Epithelial cell of esophagus (primary cell): Measurements from ENCODE around the gene ZBED1.

Source experiments
- DNase-seq: peaks from one replicate; pipeline ENCODE4 v3.0.0; 2010; ENCODE audit warnings: low read depth
- H3K4me3 ChIP-seq: 2 replicates; pipeline ENCODE4 v1.5.1; 2011; ENCODE audit warnings: mild to moderate bottlenecking, low read length, control low read depth
- CTCF ChIP-seq: IDR thresholded peaks from 2 replicates; pipeline ENCODE4 v1.5.1; 2011; ENCODE audit warnings: low read depth, mild to moderate bottlenecking, low read length, control low read depth, inconsistent platforms; ENCODE audit not compliant: insufficient read depth; ENCODE audit errors: missing control alignments

The ZBED1 gene

GRCh38 chrX:2502120-2502667, 1.4 kb upstream of the ZBED1 start:
- no peak for DNase-seq
- no peak for TF ChIP-seq CTCF
- H3K4me3 ChIP-seq, result no peak overlapping the region

DNA sequence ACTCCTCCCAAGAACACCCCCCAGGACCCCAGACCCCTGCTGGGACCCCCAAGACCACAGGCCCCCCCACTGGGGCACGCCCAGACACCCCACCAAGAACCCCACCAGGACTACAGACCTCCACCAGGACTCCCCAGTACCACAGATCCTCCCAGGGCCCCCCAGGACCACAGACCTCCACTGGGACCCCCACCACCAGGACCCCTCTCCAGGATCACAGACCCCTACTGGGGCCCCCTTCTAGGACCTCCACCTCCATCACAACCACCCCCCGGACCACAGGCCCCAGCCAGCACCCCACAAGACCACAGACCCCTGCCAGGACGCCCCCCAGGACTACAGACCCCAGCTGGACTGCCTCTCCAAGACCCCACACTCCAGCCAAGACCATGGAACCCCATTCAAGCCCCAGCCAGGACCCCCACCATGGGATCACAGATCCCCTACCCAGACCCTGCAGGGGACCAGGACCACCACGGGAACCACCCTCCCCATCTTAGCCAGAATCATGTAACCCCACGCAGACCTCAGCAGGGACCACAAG, 855 bp upstream of the ZBED1 start:
- TF ChIP-seq CTCF, result no peak
- no peak overlapping the region for H3K4me3 ChIP-seq
- no peak for DNase-seq

DNA sequence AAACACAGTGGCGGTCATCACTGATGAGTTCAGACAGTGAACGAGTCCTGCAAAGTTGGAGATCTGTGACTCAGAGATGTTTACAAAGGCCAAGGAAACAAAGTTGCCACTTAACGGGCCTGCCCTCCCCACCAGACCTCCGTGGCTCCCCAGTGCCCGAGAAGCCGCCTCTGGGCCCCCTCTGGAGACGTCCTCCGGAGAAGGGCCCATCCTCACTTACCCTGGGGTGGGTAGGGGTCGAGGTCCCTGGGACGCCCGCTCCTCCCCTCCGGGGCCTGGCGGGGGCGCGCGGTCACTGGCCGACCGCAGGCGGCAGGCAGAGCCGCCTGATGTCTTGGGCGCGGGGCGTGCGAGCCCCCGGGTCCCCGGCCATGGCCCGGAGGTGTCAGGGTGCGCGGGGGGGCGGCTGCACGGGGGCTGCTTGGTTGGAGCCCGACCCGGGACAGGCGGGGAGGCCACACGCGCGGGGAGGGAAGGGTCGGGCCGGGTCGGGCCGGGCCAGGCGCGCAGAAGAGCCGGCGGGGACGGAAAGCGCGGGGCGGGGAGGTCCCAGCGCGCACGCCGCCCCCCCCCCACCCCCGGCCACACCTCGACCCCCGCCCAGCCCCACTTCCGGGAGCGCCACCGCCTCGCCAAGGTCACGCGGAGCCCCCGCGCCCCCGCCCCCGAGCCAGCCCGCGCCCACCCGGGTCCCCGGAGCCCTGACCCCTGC, 529 bp downstream of the ZBED1 start:
- peak overlapping the region; percentile 68 for H3K4me3 ChIP-seq
- peak; percentile 60 for DNase-seq
- no peak for TF ChIP-seq CTCF

- peak overlapping the region; percentile 68 for H3K4me3 ChIP-seq
- DNase-seq, result no peak
- TF ChIP-seq CTCF, result no peak
Observed at GRCh38 chrX:2499507-2499906, 1.3 kb downstream of the ZBED1 start.

- peak overlapping the region; percentile 9 for H3K4me3 ChIP-seq
- no peak for TF ChIP-seq CTCF
- peak; percentile 28 for DNase-seq
Observed at GRCh38 chrX:2498781-2499302, 1.9 kb downstream of the ZBED1 start.

DNA sequence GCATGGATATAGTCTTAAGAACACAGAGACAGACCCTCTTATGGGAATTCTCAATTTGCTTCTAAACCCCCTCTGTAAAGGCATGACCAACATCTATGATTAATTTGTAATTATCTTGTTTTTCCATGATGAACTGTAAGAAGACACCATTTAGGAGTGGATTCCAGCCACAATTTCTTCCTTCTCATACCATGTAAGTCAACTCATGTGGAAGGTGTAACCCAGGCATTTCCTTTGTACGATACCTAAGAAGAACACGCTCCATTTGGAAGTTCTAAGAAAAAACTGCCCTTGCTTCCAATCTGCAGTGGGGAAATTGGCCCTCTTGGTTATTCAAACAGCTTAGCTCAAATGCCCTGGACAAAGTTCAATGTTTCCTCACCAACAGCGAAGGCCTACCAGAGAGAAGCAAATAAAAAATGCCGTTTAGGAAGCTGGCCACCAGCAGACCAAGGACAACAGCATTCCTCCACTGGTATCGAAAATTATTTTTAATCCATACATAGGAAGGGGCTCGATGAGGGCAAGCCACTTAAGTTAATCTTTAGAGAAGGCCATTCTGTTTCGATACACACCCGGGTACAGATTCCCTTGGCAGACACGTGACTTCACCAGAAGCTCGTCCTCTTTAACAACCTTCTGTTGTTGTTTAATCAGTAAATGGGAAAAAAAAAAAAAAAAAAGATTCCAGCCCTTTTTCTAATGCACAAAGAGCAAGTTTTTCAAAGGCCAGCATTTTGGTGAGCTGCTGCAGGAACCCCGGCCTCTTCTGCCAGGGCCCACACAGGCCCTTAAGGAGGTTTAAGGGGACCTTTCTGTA, 2.6 kb downstream of the ZBED1 start:
- DNase-seq, result peak; percentile 21
- no peak overlapping the region for H3K4me3 ChIP-seq

More for the DNA sequence above, 2.6 kb downstream of the ZBED1 start:
- TF ChIP-seq CTCF, result no peak
